Smooth muscle cell (in vitro differentiated cells): ENCODE data around the gene HOXD9. TPM values are rescaled to one million over a fixed set of nuclear protein-coding genes. Genes with fewer than 3 reads are reported as not detected.

Source experiments
- DNase-seq: peaks from one replicate; lab custom pipeline; 2025; ENCODE audit not compliant: unreplicated experiment; lab: John Stamatoyannopoulos, UW
- H2AFZ ChIP-seq: fragments of 200-600 bp; sonication (generic); 2 replicates; pipeline ENCODE4 v1.6.0; 2016; ENCODE audit warnings: antibody characterized with exemption, low read depth, mild to moderate bottlenecking
- H3F3A ChIP-seq: fragments of 200-600 bp; sonication (generic); 2 replicates; pipeline ENCODE4 v1.6.0; 2017; ENCODE audit warnings: antibody characterized with exemption, low read depth
- H3K27ac ChIP-seq: fragments of 200-600 bp; sonication (generic); 2 replicates; pipeline ENCODE4 v1.5.1; 2016; ENCODE audit warnings: low read depth, mild to moderate bottlenecking
- H3K27me3 ChIP-seq: fragments of 200-600 bp; sonication (generic); 2 replicates; pipeline ENCODE4 v1.6.1; 2016; ENCODE audit warnings: low read depth, mild to moderate bottlenecking
- H3K36me3 ChIP-seq: fragments of 200-600 bp; sonication (generic); 2 replicates; pipeline ENCODE4 v1.5.1; 2016; ENCODE audit warnings: low read depth
- H3K4me1 ChIP-seq: fragments of 200-600 bp; sonication (generic); 2 replicates; pipeline ENCODE4 v1.5.1; 2016; ENCODE audit warnings: low read depth
- H3K4me2 ChIP-seq: fragments of 200-600 bp; sonication (generic); 2 replicates; pipeline ENCODE4 v1.6.0; 2016; ENCODE audit warnings: mild to moderate bottlenecking
- H3K4me3 ChIP-seq: fragments of 200-600 bp; sonication (generic); 2 replicates; pipeline ENCODE4 v1.5.1; 2016; ENCODE audit warnings: mild to moderate bottlenecking
- H3K79me2 ChIP-seq: fragments of 200-600 bp; sonication (generic); 2 replicates; pipeline ENCODE4 v1.6.0; 2016; ENCODE audit warnings: low read depth, mild to moderate bottlenecking
- H3K9ac ChIP-seq: fragments of 200-600 bp; sonication (generic); 2 replicates; pipeline ENCODE4 v1.6.0; 2016; ENCODE audit warnings: low read depth
- H3K9me3 ChIP-seq: fragments of 200-600 bp; sonication (generic); replicated peaks from 2 replicates; pipeline ENCODE4 v1.5.1; 2016; ENCODE audit warnings: low read depth
- H4K20me1 ChIP-seq: fragments of 200-600 bp; sonication (generic); 2 replicates; pipeline ENCODE4 v1.6.0; 2016; ENCODE audit warnings: low read depth
- WGBS: methylation state at CpG from one replicate; pipeline ENCODE4 v1.1.7; 2016; ENCODE audit warnings: low lambda C conversion rate; 5-methylcytosine and 5-hydroxymethylcytosine counted together
- polyA plus RNA-seq: library from polyadenylated mRNA; unstranded; fragments of >200 nt; fragmentation: Nextera tagmentation; extraction: Ambion mirVana; gene quantifications from 2 replicates; pipeline ENCODE4 v1.2.1, GENCODE V29; 2016
- total RNA-seq: library from RNA; depleted of rRNA; stranded (reverse); fragments of >200 nt; gene quantifications from 2 replicates; pipeline ENCODE4 v1.2.3, GENCODE V29; 2014
- TF ChIP-seq, protein P1 (sequence below): fragments of 200-600 bp; sonication (generic); IDR thresholded peaks from 2 replicates; pipeline ENCODE4 v1.5.1; 2017; ENCODE audit warnings: borderline replicate concordance, mild to moderate bottlenecking, antibody characterized with exemption; ENCODE audit not compliant: insufficient read depth, poor library complexity, severe bottlenecking

The HOXD9 gene
- total and polyA plus RNA-seq, 2 experiments from 2014 or later: 0.49 to 2.2 TPM

DNA sequence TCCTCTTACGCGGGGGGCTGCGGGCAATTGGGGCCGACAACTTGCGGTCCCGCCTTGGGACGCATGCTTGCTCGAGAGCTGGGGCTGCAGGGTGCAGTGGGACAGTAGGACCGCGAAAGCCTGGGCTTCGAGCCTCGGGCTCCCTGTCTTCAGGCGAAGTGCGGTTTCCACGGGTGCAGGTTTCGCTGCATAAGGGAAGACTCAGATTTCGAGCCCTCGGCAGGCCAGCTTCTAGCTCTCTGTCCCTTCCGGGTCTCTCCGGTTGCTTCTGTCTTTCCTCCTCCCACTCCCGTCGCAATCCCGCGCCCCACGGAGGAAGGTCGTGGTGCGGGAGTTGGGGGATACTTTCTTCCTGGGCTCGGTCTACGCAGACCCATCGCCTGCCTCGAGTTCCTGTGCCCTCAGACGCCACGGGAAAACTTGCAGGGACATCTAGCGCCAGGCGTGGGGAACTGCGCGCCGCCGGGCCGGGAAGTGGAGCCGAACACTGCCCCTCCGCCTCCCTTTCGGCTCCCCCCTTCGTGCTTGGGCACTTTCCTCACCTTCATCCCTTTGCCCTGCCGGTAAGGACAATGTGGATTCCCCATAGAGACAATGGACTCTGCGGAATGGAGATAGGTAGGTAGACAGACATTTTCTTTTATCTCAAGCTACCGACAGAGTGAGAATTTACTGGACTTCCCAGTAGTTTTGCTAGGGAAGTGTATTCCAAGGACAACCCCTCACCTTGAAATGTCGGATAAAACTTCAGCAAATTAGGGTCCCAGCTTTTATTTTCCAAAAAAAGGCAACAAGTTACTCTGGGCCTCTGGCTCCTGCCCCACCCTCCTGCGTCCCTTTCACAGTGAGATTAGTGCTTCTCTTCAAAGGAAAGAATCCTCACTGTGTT is 34.2 kb upstream of the HOXD9 start:
- 3% methylated on average over 49 of the region's 49 CpGs for WGBS
- H3K9ac ChIP-seq: no peak overlapping the region
- H3K9me3 ChIP-seq: no peaks in the 10 kb centered on the region
- H3K4me2 ChIP-seq: peak overlapping the region; percentile 85
- H4K20me1 ChIP-seq: no peaks in the 10 kb centered on the region
- no peaks in the 10 kb centered on the region for H3F3A ChIP-seq
- peak overlapping the region; percentile 50 for H3K4me3 ChIP-seq
- peaks cover 100% of the 10 kb centered on the region for H3K27me3 ChIP-seq
- DNase-seq: peak; percentile 19
- TF ChIP-seq, protein P1, sequence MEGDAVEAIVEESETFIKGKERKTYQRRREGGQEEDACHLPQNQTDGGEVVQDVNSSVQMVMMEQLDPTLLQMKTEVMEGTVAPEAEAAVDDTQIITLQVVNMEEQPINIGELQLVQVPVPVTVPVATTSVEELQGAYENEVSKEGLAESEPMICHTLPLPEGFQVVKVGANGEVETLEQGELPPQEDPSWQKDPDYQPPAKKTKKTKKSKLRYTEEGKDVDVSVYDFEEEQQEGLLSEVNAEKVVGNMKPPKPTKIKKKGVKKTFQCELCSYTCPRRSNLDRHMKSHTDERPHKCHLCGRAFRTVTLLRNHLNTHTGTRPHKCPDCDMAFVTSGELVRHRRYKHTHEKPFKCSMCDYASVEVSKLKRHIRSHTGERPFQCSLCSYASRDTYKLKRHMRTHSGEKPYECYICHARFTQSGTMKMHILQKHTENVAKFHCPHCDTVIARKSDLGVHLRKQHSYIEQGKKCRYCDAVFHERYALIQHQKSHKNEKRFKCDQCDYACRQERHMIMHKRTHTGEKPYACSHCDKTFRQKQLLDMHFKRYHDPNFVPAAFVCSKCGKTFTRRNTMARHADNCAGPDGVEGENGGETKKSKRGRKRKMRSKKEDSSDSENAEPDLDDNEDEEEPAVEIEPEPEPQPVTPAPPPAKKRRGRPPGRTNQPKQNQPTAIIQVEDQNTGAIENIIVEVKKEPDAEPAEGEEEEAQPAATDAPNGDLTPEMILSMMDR: peak; percentile 72
- H3K4me1 ChIP-seq: peaks cover 21% of the 10 kb centered on the region
- no peak overlapping the region for H3K27ac ChIP-seq
- no peaks in the 10 kb centered on the region for H3K36me3 ChIP-seq
- H3K79me2 ChIP-seq: no peaks in the 10 kb centered on the region
- peak overlapping the region; percentile 71 for H2AFZ ChIP-seq

DNA sequence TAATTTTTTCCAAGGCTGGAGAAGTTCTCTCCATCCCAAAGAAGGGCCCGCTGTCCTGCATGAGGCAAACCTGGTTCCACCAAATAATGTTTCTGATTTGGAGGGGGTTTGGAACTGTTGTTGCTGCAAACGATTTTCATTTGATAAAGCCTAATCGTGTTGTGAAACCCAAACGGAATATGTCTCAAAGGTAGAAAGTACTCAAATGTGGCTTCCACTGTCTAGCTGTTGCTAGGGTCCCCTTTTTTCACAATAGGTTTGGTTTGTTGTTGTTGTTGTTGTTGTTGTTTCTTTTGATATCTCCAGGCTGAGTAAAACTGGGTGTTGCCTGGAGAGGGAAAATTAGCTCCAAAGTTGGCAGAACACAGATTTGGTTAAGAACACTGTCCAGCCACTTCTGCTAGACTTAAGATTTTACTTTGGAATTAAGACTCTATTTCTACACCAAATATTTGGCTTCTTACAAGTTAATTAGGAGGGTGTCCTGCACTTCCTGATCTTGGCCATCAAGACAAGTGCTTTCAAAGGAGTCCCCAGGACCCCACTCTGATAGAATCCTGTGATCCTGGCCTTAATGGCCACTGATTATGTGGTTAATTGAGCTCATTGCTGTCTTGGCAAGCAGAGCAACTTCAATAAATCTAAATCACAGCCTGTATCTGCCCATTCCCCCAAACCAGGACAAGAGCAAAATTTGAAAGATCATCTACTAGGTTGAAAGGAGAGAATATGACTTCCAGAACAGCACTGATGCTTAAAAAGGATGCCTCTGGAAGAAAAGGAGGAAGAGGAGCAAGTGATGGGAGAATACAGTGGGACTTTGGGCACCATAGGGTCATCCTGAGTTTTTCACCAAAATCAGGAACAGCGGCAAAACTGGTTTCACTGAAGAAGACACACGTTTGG is 33.3 kb upstream of the HOXD9 start:
- Histone ChIP-seq H3K36me3 (no peaks in the 10 kb centered on the region), H3K9me3 (no peaks in the 10 kb centered on the region), H3K4me3 (peak overlapping the region; percentile 50), H3F3A (no peaks in the 10 kb centered on the region), H4K20me1 (no peaks in the 10 kb centered on the region), H3K9ac (no peak overlapping the region), H3K27me3 (peaks cover 100% of the 10 kb centered on the region), H3K27ac (no peak overlapping the region), H2AFZ (no peak overlapping the region), H3K4me2 (no peak overlapping the region), H3K4me1 (peaks cover 21% of the 10 kb centered on the region), H3K79me2 (no peaks in the 10 kb centered on the region)
- TF ChIP-seq, protein P1: no peak
- no peak for DNase-seq
- WGBS: 24% methylated on average over 6 of the region's 6 CpGs

DNA sequence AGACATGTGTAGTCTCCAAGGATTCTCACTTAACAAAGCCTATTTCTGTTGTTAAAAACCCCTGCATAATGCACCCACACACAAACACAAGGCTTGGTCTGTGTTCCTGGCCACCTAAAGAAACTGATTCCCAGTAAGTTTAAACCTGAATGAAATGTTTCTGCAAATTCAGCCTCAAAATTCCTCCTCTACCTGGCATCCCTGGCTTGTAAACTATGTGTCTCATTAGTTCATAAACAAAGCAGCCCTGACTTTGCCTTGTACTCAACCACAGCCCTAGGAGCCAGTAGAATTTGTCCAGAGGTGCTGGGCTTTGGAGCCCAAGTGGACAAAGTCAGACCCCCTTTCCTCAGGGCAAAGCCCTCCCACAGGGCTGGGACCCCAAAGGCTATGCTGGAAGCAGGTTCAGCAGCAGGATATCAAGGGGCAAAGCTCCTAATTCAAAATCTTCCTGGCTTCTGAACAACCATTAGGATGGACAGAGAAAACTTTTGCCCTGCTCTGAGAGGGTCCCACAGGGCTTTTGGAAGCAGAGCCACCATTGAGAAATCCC is 32.6 kb upstream of the HOXD9 start:
- peaks cover 100% of the 10 kb centered on the region for H3K27me3 ChIP-seq
- no peaks in the 10 kb centered on the region for H3K79me2 ChIP-seq
- peaks cover 17% of the 10 kb centered on the region for H3K4me1 ChIP-seq
- TF ChIP-seq, protein P1: no peak
- H3K9me3 ChIP-seq: no peaks in the 10 kb centered on the region
- H3K36me3 ChIP-seq: no peaks in the 10 kb centered on the region
- H4K20me1 ChIP-seq: no peaks in the 10 kb centered on the region
- H3F3A ChIP-seq: no peaks in the 10 kb centered on the region
- H3K4me3 ChIP-seq: no peak overlapping the region
- H3K27ac ChIP-seq: no peak overlapping the region
- H3K4me2 ChIP-seq: no peak overlapping the region
- no peak for DNase-seq
- no peak overlapping the region for H2AFZ ChIP-seq
- H3K9ac ChIP-seq: no peak overlapping the region
